Endothelial cell of umbilical vein (primary cell): Measurements from ENCODE around the gene LRP1.

Experiments used
- CTCF ChIP-seq, 2 donors: IDR thresholded peaks; 1 replicate in 1 of 2; 2 replicates in 1 of 2; pipeline ENCODE4 v1.5.1; 2011; ENCODE audit warnings: low read length in 2 of 2, mild to moderate bottlenecking in 2 of 2, moderate library complexity in 2 of 2, control low read depth in 1 of 2, inconsistent platforms in 1 of 2, low read depth in 1 of 2; ENCODE audit not compliant: insufficient read depth in 1 of 2; ENCODE audit errors: extremely low read depth in 1 of 2
- EZH2 ChIP-seq: IDR thresholded peaks from 2 replicates; pipeline ENCODE4 v1.6.1; 2012; ENCODE audit warnings: borderline replicate concordance, low read depth, mild to moderate bottlenecking, moderate library complexity, low read length, inconsistent platforms; ENCODE audit not compliant: severe bottlenecking
- FOS ChIP-seq: IDR thresholded peaks from 2 replicates; pipeline ENCODE4 v1.6.1; 2011; ENCODE audit warnings: mild to moderate bottlenecking, low read length, moderate library complexity, borderline replicate concordance; ENCODE audit not compliant: insufficient read depth
- JUN ChIP-seq: IDR thresholded peaks from 2 replicates; pipeline ENCODE4 v1.6.1; 2011; ENCODE audit warnings: borderline replicate concordance, low read depth; ENCODE audit not compliant: insufficient read length, insufficient read depth
- MAX ChIP-seq: IDR thresholded peaks from 2 replicates; pipeline ENCODE4 v1.6.1; 2011; ENCODE audit not compliant: insufficient read depth, insufficient read length
- MYC ChIP-seq: IDR thresholded peaks from one replicate; pipeline ENCODE4 v1.6.1; 2011; ENCODE audit warnings: mild to moderate bottlenecking, low read depth, low read length
- POLR2A ChIP-seq: IDR thresholded peaks from 2 replicates; pipeline ENCODE4 v1.6.1; 2012; ENCODE audit warnings: low read depth, mild to moderate bottlenecking, control low read depth, low read length
- POLR2AphosphoS5 ChIP-seq: IDR thresholded peaks from 2 replicates; pipeline ENCODE4 v1.6.1; 2012; ENCODE audit warnings: low read depth, mild to moderate bottlenecking, control low read depth, low read length, moderate library complexity; ENCODE audit not compliant: insufficient read depth

- TF ChIP-seq CTCF (IDR thresholded peaks at IDR 0.05; ENCODE audit: extremely low read depth in 1 of 2, insufficient read depth in 1 of 2, low read depth in 1 of 2, low read length in 2 of 2) (no peak), POLR2A (no peak), EZH2 (no peak), MYC (no peak), MAX (no peak), JUN (no peak), POLR2AphosphoS5 (no peak), FOS (no peak)
Observed at GRCh38 chr12:57116580-57117281, 11.6 kb upstream of the LRP1 start.
